SU-DHL-6 (cell line): ENCODE measurements around the gene ATRNL1.

ENCODE experiments used
- H2AFZ ChIP-seq: fragments of 200-600 bp; sonication (generic); 2 replicates; pipeline ENCODE4 v1.6.1; 2014; ENCODE audit warnings: low read depth, mild to moderate bottlenecking, moderate library complexity, mixed read lengths, antibody characterized with exemption, low read length; ENCODE audit not compliant: severe bottlenecking
- H3F3A ChIP-seq: fragments of 200-600 bp; shearing (Covaris generic); 2 replicates; pipeline ENCODE4 v1.6.0; 2016; ENCODE audit warnings: antibody characterized with exemption, mild to moderate bottlenecking; ENCODE audit not compliant: insufficient read depth
- H3K27ac ChIP-seq: fragments of 200-600 bp; sonication (generic); 2 replicates; pipeline ENCODE4 v1.5.1; 2016; ENCODE audit warnings: low read depth, mild to moderate bottlenecking, low read length, moderate library complexity, mixed read lengths
- H3K27me3 ChIP-seq: fragments of 200-600 bp; sonication (generic), shearing (Covaris generic); 2 replicates; pipeline ENCODE4 v1.6.0; 2014; ENCODE audit warnings: mild to moderate bottlenecking, low read length
- H3K36me3 ChIP-seq: fragments of 200-600 bp; sonication (generic); 2 replicates; pipeline ENCODE4 v1.6.1; 2014; ENCODE audit warnings: mild to moderate bottlenecking, low read length, mixed read lengths
- H3K4me2 ChIP-seq: fragments of 300-600, 200-600 bp; shearing (Covaris generic), sonication (generic); 2 replicates; pipeline ENCODE4 v1.6.0; 2014; ENCODE audit warnings: low read length, low read depth, mild to moderate bottlenecking; ENCODE audit not compliant: poor library complexity, severe bottlenecking
- H3K4me3 ChIP-seq: fragments of 200-600 bp; sonication (generic); 2 replicates; pipeline ENCODE4 v1.5.1; 2014; ENCODE audit warnings: antibody characterized with exemption, low read length, mild to moderate bottlenecking, mixed read lengths; ENCODE audit not compliant: insufficient read depth, poor library complexity, severe bottlenecking
- H3K79me2 ChIP-seq: fragments of 200-600 bp; sonication (generic); 2 replicates; pipeline ENCODE4 v1.6.1; 2014; ENCODE audit warnings: mild to moderate bottlenecking, low read length, moderate library complexity; ENCODE audit not compliant: insufficient read depth
- H3K9ac ChIP-seq: fragments of 200-600 bp; sonication (generic); 2 replicates; pipeline ENCODE4 v1.7.0; 2014; ENCODE audit warnings: mild to moderate bottlenecking, low read length
- H3K9me2 ChIP-seq: fragments of 200-600 bp; sonication (generic); replicated peaks from 2 replicates; pipeline ENCODE4 v1.6.1; 2014; ENCODE audit warnings: low read length; ENCODE audit not compliant: insufficient read depth
- H3K9me3 ChIP-seq: fragments of 200-600 bp; sonication (generic); 2 replicates; pipeline ENCODE4 v1.6.1; 2014; ENCODE audit warnings: low read length, mixed read lengths; ENCODE audit not compliant: insufficient read depth
- H4K20me1 ChIP-seq: fragments of 200-600 bp; sonication (generic); 2 replicates; pipeline ENCODE4 v1.6.1; 2014; ENCODE audit warnings: low read depth, mild to moderate bottlenecking, antibody characterized with exemption, low read length, moderate library complexity, mixed read lengths
- CTCF ChIP-seq: fragments of 200-600 bp; sonication (generic); IDR thresholded peaks from one replicate; pipeline ENCODE4 v1.5.1; 2017; ENCODE audit warnings: antibody characterized with exemption, mild to moderate bottlenecking, low read length, moderate library complexity; ENCODE audit not compliant: insufficient read depth, poor library complexity, severe bottlenecking
- EZH2phosphoT487 ChIP-seq: fragments of 200-600 bp; sonication (generic), shearing (Covaris generic); conservative IDR thresholded peaks from 2 replicates; pipeline ENCODE4 v1.6.1; 2018; ENCODE audit warnings: mild to moderate bottlenecking, antibody characterized with exemption, low read length, moderate library complexity, mixed read lengths

ATRNL1 gene

GRCh38 chr10:115985786-115986185, 892.6 kb downstream of the ATRNL1 start:
- TF ChIP-seq CTCF (no peak), EZH2phosphoT487 (no peak)
- Histone ChIP-seq H3F3A (no peaks in the 10 kb centered on the region), H4K20me1 (no peaks in the 10 kb centered on the region), H3K4me2 (no peak overlapping the region), H3K79me2 (no peaks in the 10 kb centered on the region), H3K9me3 (no peaks in the 10 kb centered on the region; the same call in 1 of the 2 replicates), H3K36me3 (no peaks in the 10 kb centered on the region), H3K9ac (no peak overlapping the region), H2AFZ (no peak overlapping the region), H3K27ac (no peak overlapping the region), H3K4me3 (no peak overlapping the region), H3K27me3 (no peaks in the 10 kb centered on the region), H3K9me2 (no peaks in the 10 kb centered on the region)

DNA sequence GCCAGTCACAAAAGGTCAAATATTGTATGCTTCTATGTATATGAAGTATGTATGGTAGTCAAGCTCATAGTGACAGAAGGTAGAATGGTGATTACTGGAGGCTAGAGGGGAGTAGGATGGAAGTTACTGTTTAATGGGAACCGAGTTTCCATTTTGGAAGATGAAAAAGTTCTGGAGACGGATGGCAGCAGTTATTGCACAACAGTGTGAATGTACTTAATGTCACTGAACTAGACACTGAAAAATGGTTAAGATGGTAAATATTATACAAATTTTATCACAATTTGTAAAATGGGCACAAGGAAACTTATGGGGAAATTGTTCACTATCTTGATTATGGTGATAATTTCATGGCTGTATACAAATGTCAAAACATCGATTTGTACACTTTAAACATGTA, 895.2 kb downstream of the ATRNL1 start:
- Histone ChIP-seq H3K9ac (no peak overlapping the region), H3K4me2 (no peak overlapping the region), H3K4me3 (no peak overlapping the region), H3F3A (no peaks in the 10 kb centered on the region), H3K9me2 (no peaks in the 10 kb centered on the region), H3K79me2 (no peaks in the 10 kb centered on the region), H4K20me1 (no peaks in the 10 kb centered on the region), H3K27me3 (no peaks in the 10 kb centered on the region), H3K27ac (no peak overlapping the region), H2AFZ (no peak overlapping the region), H3K9me3 (no peaks in the 10 kb centered on the region; the same call in 1 of the 2 replicates), H3K36me3 (no peaks in the 10 kb centered on the region)
- TF ChIP-seq CTCF (no peak), EZH2phosphoT487 (no peak)

GRCh38 chr10:115989621-115990020, 896.5 kb downstream of the ATRNL1 start:
- Histone ChIP-seq H3K9me2 (no peaks in the 10 kb centered on the region), H2AFZ (no peak overlapping the region), H3K79me2 (no peaks in the 10 kb centered on the region), H3K36me3 (no peaks in the 10 kb centered on the region), H3K9ac (no peak overlapping the region), H3K27me3 (no peaks in the 10 kb centered on the region), H4K20me1 (no peaks in the 10 kb centered on the region), H3F3A (no peaks in the 10 kb centered on the region), H3K4me2 (no peak overlapping the region), H3K4me3 (no peak overlapping the region), H3K27ac (no peak overlapping the region), H3K9me3 (no peaks in the 10 kb centered on the region; the same call in 1 of the 2 replicates)
- no peak for TF ChIP-seq CTCF
- no peak for TF ChIP-seq EZH2phosphoT487
